H1 (cell line): Measurements from ENCODE around the gene HOTAIR. TPM values are rescaled to one million over a fixed set of nuclear protein-coding genes. Genes with fewer than 3 reads are reported as not detected.

ENCODE experiments used
- BACH1 ChIP-seq: IDR thresholded peaks from 2 replicates; pipeline ENCODE4 v1.6.1; 2012; ENCODE audit warnings: low read length, improper control_type of control experiment
- BRCA1 ChIP-seq: IDR thresholded peaks from 2 replicates; pipeline ENCODE4 v1.6.1; 2012; ENCODE audit warnings: low read depth, low read length, improper control_type of control experiment
- CBX8 ChIP-seq: fragments of 300-800, 300-1000 bp; sonication (generic); IDR thresholded peaks from 2 replicates; pipeline ENCODE4 v1.7.1; 2016; ENCODE audit warnings: low read depth, low read length, borderline replicate concordance
- CREB1 ChIP-seq: IDR thresholded peaks from 2 replicates; pipeline ENCODE4 v1.6.1; 2012; ENCODE audit warnings: inconsistent platforms
- NANOG ChIP-seq: IDR thresholded peaks from 2 replicates; pipeline ENCODE4 v1.6.1; 2011; ENCODE audit warnings: low read length, low read depth, mild to moderate bottlenecking, inconsistent platforms; ENCODE audit not compliant: insufficient read depth, poor library complexity, severe bottlenecking
- SUZ12 ChIP-seq: fragments of 200-600 bp; sonication (generic); IDR thresholded peaks from 2 replicates; pipeline ENCODE4 v1.6.1; 2012; ENCODE audit warnings: mild to moderate bottlenecking, inconsistent platforms, low read length, moderate library complexity, mixed read lengths
- YY1 ChIP-seq: IDR thresholded peaks from 2 replicates; pipeline ENCODE4 v1.6.1; 2011; ENCODE audit warnings: low read depth, mild to moderate bottlenecking, low read length
- polyA plus RNA-seq, 7 experiments: library from polyadenylated mRNA; depleted of rRNA in 3 of 7; stranded (reverse) in 5 of 7; unstranded in 2 of 7; fragments of >200 nt in 5 of 7; fragments of 200-250 nt in 2 of 7; gene quantifications; 1 replicate in 5 of 7; 2 replicates in 1 of 7; 4 replicates in 1 of 7; pipeline versions ENCODE4 v1.2.1 to v1.2.3, GENCODE V29; 2011 to 2013; ENCODE audit warnings: missing spikeins in 2 of 7, mixed read lengths in 2 of 7
- total RNA-seq: library from RNA; stranded (reverse); fragmentation: NEBNext Ultra II Directional; extraction: Animal tissue kit (Norgen Biotek cat#: 25700); gene quantifications from 2 replicates; pipeline ENCODE4 v1.2.1, GENCODE V29; 2021

HOTAIR gene
- total and polyA plus RNA-seq, 2 of the 8 experiments (the other 6 are each of a cell fraction or from before 2014, with no cell fraction given), result not detected

- TF ChIP-seq SUZ12, result peak; percentile 99
- peak; percentile 28; the same call in 1 of the 2 replicates for TF ChIP-seq CBX8
- TF ChIP-seq CREB1, result no peak
- TF ChIP-seq BACH1, result no peak
- TF ChIP-seq YY1, result no peak
- TF ChIP-seq BRCA1, result no peak
- TF ChIP-seq NANOG, result no peak
- TF ChIP-seq, all 59 proteins: peak for 6
Observed at GRCh38 chr12:54009171-54010052, 34.7 kb upstream of the HOTAIR start (continued).
